Suprapubic skin (tissue), 4 donors: ENCODE data around the gene HK3. TPM values are rescaled to one million over a fixed set of nuclear protein-coding genes. Genes with fewer than 3 reads are reported as not detected.

ENCODE experiments used
- DNase-seq, 2 donors: peaks; one replicate each; pipeline ENCODE4 v3.0.0-alpha.2; 2019; ENCODE audit warnings: low spot score in 2 of 2
- H3K27ac ChIP-seq: fragments of 200-600 bp; sonication (generic); one replicate; pipeline ENCODE4 v1.5.1; 2019
- H3K27me3 ChIP-seq: fragments of 200-600 bp; sonication (generic); one replicate; pipeline ENCODE4 v1.5.1; 2019
- H3K36me3 ChIP-seq: fragments of 200-600 bp; sonication (generic); one replicate; pipeline ENCODE4 v1.5.1; 2019
- H3K4me1 ChIP-seq: fragments of 200-600 bp; sonication (generic); one replicate; pipeline ENCODE4 v1.5.1; 2019
- H3K4me3 ChIP-seq: fragments of 200-600 bp; sonication (generic); one replicate; pipeline ENCODE4 v1.5.1; 2019; ENCODE audit warnings: mild to moderate bottlenecking
- H3K9me3 ChIP-seq: fragments of 200-600 bp; sonication (generic); one replicate; pipeline ENCODE4 v1.5.1; 2019
- EP300 ChIP-seq: sonication (generic); formaldehyde crosslinking; IDR thresholded peaks from one replicate; pipeline ENCODE4 v1.6.1; 2017; ENCODE audit warnings: antibody characterized with exemption
- POLR2A ChIP-seq, 2 donors: fragments of 450-650 bp; IDR thresholded peaks; one replicate each; pipeline ENCODE4 v1.6.1; 2017; ENCODE audit warnings: antibody characterized with exemption in 2 of 2, mild to moderate bottlenecking in 2 of 2, moderate library complexity in 2 of 2
- POLR2AphosphoS5 ChIP-seq, 3 donors: sonication (generic); formaldehyde crosslinking; IDR thresholded peaks; one replicate each; pipeline ENCODE4 v1.6.1; 2017; ENCODE audit warnings: antibody characterized with exemption in 3 of 3
- WGBS: methylation state at CpG from one replicate; pipeline ENCODE4 v1.1.5; 2018; 5-methylcytosine and 5-hydroxymethylcytosine counted together
- total RNA-seq, 4 donors: library from RNA; depleted of rRNA; stranded (reverse); fragments of >200 nt; gene quantifications; one replicate each; pipeline ENCODE4 v1.1.0, GENCODE V29; 2016
- TF ChIP-seq, protein P1 (sequence below), 2 donors: fragments of 200-600 bp in 1 of 2; fragments of 450-650 bp in 1 of 2; sonication (generic) in 1 of 2; IDR thresholded peaks; one replicate each; pipeline ENCODE4 v1.5.1; 2016 to 2019; ENCODE audit warnings: antibody characterized with exemption in 2 of 2, mild to moderate bottlenecking in 1 of 2, moderate library complexity in 1 of 2

The HK3 gene
- total RNA-seq, 4 donors from 2014 or later, result 0.16 to 1.0 (median 0.83) TPM

GRCh38 chr5:176912115-176912514, 13.0 kb upstream of the HK3 start:
- Histone ChIP-seq H3K4me1 (no peaks in the 10 kb centered on the region), H3K4me3 (no peak overlapping the region), H3K27ac (no peak overlapping the region), H3K36me3 (peaks cover 25% of the 10 kb centered on the region), H3K27me3 (no peaks in the 10 kb centered on the region), H3K9me3 (no peaks in the 10 kb centered on the region)
- TF ChIP-seq POLR2A (IDR thresholded peaks at IDR 0.05), result no peak
- TF ChIP-seq POLR2AphosphoS5 (IDR thresholded peaks at IDR 0.05), result no peak
- TF ChIP-seq EP300, result no peak
- TF ChIP-seq, protein P1, sequence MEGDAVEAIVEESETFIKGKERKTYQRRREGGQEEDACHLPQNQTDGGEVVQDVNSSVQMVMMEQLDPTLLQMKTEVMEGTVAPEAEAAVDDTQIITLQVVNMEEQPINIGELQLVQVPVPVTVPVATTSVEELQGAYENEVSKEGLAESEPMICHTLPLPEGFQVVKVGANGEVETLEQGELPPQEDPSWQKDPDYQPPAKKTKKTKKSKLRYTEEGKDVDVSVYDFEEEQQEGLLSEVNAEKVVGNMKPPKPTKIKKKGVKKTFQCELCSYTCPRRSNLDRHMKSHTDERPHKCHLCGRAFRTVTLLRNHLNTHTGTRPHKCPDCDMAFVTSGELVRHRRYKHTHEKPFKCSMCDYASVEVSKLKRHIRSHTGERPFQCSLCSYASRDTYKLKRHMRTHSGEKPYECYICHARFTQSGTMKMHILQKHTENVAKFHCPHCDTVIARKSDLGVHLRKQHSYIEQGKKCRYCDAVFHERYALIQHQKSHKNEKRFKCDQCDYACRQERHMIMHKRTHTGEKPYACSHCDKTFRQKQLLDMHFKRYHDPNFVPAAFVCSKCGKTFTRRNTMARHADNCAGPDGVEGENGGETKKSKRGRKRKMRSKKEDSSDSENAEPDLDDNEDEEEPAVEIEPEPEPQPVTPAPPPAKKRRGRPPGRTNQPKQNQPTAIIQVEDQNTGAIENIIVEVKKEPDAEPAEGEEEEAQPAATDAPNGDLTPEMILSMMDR (IDR thresholded peaks at IDR 0.05), result no peak
- WGBS, result 87% methylated on average over 2 of the region's 2 CpGs
- no peak for DNase-seq

DNA sequence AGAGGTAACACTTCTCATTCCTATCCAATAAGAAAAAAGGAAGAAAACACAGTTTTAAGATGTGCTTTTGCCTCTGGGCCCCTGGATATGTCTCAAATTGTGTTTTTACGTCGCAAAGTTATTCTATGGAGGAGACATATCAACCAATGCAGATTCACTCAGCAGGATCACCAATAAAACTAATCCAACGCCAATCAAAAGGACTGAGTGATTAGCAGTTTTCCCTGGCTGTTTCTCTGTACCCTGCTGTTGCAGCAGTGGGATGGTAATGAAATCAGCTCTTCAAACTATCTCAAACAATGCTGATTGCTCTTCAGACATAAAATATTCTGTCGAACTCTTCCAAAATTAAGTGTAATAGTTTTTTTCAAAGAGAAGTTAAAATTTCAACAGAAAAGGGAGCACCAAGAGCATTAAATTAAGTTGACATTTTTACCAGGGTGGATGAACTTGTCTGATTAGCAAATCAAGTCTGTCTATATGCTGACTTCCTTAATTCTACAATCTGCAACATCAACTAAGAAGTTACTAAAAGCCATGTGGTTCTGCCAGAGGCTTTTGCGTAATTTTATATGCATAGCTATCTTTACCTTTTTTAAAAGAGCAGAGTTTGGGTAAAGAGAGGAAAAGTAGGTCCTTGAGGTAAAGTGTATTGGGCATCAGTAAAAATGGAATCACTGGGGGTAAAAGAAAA, 9.7 kb upstream of the HK3 start:
- Histone ChIP-seq H3K27me3 (no peaks in the 10 kb centered on the region), H3K36me3 (peaks cover 53% of the 10 kb centered on the region), H3K4me3 (no peak overlapping the region), H3K27ac (no peak overlapping the region), H3K4me1 (no peaks in the 10 kb centered on the region), H3K9me3 (no peaks in the 10 kb centered on the region)
- no peak for DNase-seq
- WGBS, result 91% methylated on average over 5 of the region's 5 CpGs
- TF ChIP-seq POLR2A (IDR thresholded peaks at IDR 0.05) (no peak), POLR2AphosphoS5 (IDR thresholded peaks at IDR 0.05) (no peak), EP300 (no peak)
- TF ChIP-seq, protein P1 (IDR thresholded peaks at IDR 0.05), result no peak

DNA sequence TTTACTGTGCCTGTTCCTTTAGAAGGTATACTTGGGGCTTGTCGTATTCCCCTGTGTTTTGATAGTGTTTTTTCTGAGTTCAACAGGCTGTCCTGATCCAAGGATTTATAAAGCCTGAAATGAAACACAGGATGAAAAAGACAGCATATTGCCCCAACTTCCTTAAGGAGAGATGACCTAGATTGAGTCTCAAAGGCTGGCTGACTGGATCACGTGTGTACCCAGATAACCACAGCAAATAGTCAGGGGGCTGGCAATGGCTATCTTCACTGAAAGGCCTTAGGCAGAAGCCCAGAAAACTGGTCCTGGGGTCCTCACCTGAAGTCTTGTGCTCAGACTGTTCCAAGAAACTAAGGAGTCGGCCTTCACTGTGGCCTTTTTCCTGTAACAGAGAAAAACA, 7.7 kb upstream of the HK3 start:
- H3K27ac ChIP-seq, result no peak overlapping the region
- H3K4me1 ChIP-seq, result no peaks in the 10 kb centered on the region
- peaks cover 70% of the 10 kb centered on the region for H3K36me3 ChIP-seq
- TF ChIP-seq, protein P1 (IDR thresholded peaks at IDR 0.05), result no peak
- TF ChIP-seq POLR2AphosphoS5 (IDR thresholded peaks at IDR 0.05), result no peak
- no peak for TF ChIP-seq POLR2A (IDR thresholded peaks at IDR 0.05)
- TF ChIP-seq EP300, result no peak
- H3K27me3 ChIP-seq, result no peaks in the 10 kb centered on the region
- 93% methylated on average over 3 of the region's 3 CpGs for WGBS
- no peaks in the 10 kb centered on the region for H3K9me3 ChIP-seq
- DNase-seq, result no peak
- no peak overlapping the region for H3K4me3 ChIP-seq

GRCh38 chr5:176906126-176906525, 7.0 kb upstream of the HK3 start:
- no peak for TF ChIP-seq EP300
- TF ChIP-seq, protein P1 (IDR thresholded peaks at IDR 0.05), result no peak
- TF ChIP-seq POLR2AphosphoS5 (IDR thresholded peaks at IDR 0.05), result no peak
- TF ChIP-seq POLR2A (IDR thresholded peaks at IDR 0.05), result no peak
- no peak overlapping the region for H3K27ac ChIP-seq
- H3K4me1 ChIP-seq, result no peaks in the 10 kb centered on the region
- DNase-seq, result no peak
- peaks cover 70% of the 10 kb centered on the region for H3K36me3 ChIP-seq
- H3K9me3 ChIP-seq, result no peaks in the 10 kb centered on the region
- no peaks in the 10 kb centered on the region for H3K27me3 ChIP-seq
- WGBS, result 93% methylated on average over 1 of the region's 1 CpG
- no peak overlapping the region for H3K4me3 ChIP-seq

DNA sequence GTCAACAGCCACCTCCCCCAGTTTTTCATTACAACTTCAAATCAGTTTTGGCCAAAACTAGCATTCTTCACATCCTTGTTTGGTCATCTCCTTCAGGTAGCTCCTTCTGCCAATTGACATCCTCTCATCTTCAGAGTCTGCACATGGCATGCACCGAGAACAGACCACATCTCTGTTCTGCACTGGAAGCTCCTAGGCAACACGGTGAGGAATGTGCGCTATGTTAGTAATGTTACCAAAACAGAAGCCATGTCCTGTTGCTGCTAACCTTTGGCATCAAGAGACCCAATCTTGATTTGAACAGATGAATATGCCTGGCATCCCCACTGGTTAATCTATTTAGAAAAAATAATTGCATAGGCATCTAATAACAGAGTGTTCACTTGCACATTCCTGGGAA, 5.1 kb upstream of the HK3 start:
- Histone ChIP-seq H3K27me3 (no peaks in the 10 kb centered on the region), H3K9me3 (no peaks in the 10 kb centered on the region), H3K4me3 (no peak overlapping the region), H3K36me3 (peaks cover 66% of the 10 kb centered on the region), H3K27ac (no peak overlapping the region), H3K4me1 (no peaks in the 10 kb centered on the region)
- WGBS, result 97% methylated on average over 3 of the region's 3 CpGs
- TF ChIP-seq, protein P1 (IDR thresholded peaks at IDR 0.05), result no peak
- TF ChIP-seq POLR2AphosphoS5 (IDR thresholded peaks at IDR 0.05) (no peak), EP300 (no peak), POLR2A (IDR thresholded peaks at IDR 0.05) (no peak)
- no peak for DNase-seq
